SK-N-MC (cell line): Measurements from ENCODE around the gene PDX1.

Experiments
- EZH2 ChIP-seq: fragments of 200-600 bp; sonication (generic); IDR thresholded peaks from one replicate; pipeline ENCODE4 v1.6.1; 2017; ENCODE audit warnings: antibody characterized with exemption
- FOXP2 ChIP-seq: optimal IDR thresholded peaks from 2 replicates; pipeline ENCODE3; 2011; ENCODE audit warnings: mild to moderate bottlenecking, moderate library complexity; ENCODE audit not compliant: insufficient read depth; ENCODE audit errors: extremely low read length, control extremely low read depth
- POLR2AphosphoS5 ChIP-seq: IDR thresholded peaks from 2 replicates; pipeline ENCODE4 v1.6.1; 2012; ENCODE audit warnings: mild to moderate bottlenecking, low read depth, low read length, borderline replicate concordance

- TF ChIP-seq EZH2 (no peak), POLR2AphosphoS5 (no peak), FOXP2 (no peak)
These were observed 13.3 kb downstream of the PDX1 start for GRCh38 chr13:27933118-27933517.
